GM12874 (cell line): Measurements from ENCODE around the gene S100A14.

ENCODE experiments used
- CTCF ChIP-seq: IDR thresholded peaks from 2 replicates; pipeline ENCODE4 v1.5.1; 2011; ENCODE audit warnings: low read depth, mild to moderate bottlenecking, control low read depth, low read length, moderate library complexity; ENCODE audit not compliant: insufficient read depth

S100A14 gene

GRCh38 chr1:153616144-153616916 is at the start of gene S100A14:
S100A14 (minus strand) TSS chr1:153616325; CDS start chr1:153615858, 467 bp downstream.
- no peak for TF ChIP-seq CTCF

DNA sequence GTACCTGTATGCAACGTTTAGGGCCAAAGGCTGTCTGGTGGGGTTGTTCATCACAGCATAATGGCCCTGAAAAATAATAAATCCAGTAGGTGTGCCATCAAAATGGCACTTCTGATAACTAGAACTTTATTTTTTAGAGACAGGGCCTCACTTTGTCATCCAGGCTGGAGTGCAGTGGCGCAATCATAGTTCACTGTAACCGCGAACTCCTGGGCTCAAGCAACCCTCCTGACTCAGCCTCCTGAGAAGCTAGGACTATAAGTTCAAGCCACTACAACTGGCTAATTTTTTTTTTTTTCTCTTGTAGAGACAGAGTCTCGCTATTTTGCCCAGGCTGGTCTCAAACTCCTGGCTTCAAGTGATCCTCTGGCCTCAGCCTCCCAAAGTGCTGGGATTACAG is 47.1 kb upstream of the S100A14 start:
- TF ChIP-seq CTCF, result no peak

DNA sequence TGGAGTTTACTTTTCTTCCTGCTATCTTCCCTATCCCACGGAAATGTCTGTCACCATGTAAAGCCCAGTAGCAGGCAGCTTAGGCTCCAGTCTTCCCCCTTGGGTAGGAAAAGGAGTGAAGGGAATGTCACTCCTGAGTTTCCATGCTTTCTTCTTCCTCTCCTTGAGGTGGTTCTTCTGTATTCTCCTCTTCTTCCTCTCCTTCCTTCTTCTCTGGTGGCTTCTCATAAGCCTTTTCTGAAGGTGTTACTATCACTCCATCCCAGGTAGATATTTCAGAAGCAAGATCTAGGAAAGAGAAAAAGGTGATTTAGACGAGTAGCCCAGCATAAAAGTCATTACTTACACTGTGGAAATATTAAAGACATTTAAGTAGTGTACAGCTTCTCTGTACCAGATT is 46.1 kb upstream of the S100A14 start:
- no peak for TF ChIP-seq CTCF

- no peak for TF ChIP-seq CTCF
Observed at GRCh38 chr1:153661111-153661708, 45.1 kb upstream of the S100A14 start.

DNA sequence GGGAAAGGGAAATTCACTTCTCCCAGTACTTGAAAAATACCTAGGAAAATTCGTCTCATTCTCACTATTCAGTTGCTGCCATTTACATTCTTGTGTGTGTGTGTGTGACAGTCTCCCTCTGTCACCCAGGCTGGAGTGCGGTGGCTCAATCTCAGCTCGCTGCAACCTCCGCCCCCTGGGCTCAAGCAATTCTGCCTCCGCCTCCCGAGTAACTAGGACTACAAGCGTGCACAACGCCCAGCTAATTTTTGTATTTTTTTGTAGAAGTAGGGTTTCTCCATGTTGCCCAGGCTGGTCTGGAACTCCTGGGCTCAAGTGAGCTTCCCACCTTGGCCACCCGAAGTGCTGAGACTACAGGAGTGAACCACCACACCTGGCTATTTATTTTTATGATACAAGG is 43.5 kb upstream of the S100A14 start:
- no peak for TF ChIP-seq CTCF

- no peak for TF ChIP-seq CTCF
Observed at GRCh38 chr1:153659175-153659534, 43.0 kb upstream of the S100A14 start.

DNA sequence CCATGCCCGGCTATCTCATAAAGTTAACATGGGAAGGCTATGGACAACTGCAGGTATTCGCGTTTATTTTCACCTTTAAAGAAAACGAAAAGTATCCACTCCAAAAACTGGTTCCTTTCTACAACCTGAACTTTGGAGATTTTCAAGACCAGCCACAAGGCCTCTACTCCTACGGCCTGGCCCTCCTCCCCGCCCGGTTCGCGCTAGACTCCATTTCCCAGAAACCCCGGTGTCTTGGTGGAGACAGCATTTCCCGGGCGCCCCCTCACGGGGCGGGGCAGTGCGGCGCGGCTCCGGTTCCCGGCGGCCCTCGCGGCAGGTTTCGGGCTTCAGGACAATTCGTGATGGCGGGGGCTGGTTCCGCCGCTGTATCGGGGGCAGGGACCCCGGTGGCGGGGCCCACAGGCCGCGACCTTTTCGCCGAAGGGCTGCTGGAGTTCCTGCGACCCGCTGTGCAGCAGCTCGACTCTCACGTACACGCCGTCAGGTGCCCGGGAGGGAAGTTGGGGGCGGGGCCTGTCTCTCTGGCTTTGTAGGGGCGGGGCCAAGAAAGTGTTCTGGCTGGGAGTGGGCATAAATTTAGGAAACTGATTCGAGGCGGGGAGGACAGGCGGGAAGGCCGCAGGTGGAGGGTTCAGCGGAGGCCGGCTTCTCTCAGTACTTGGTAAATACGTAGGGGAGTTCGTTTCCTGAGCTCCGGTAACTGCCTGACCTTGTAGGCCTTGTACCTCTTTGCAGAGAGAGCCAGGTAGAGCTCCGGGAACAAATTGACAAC is 42.5 kb upstream of the S100A14 start, which contains the start of gene SNAPIN:
SNAPIN (plus strand) TSS at position 304 of the 775 bp plus-strand sequence; CDS start at position 345, 41 bp downstream.
- no peak for TF ChIP-seq CTCF
